MCF 10A (cell line): ENCODE results near the gene TTC7B. TPM values are rescaled to one million over a fixed set of nuclear protein-coding genes. Genes with fewer than 3 reads are reported as not detected.

Source experiments
- BruUV-seq: library from RNA; stranded (reverse); fragments of 400-500 nt; replicated peaks from 2 replicates; lab custom pipeline; 2021; lab: Mats Ljungman, UMichigan
- CTCF ChIA-PET: fragments of 300-600 bp; sonication (Branson Sonifier 250); formaldehyde crosslinking; extraction: SDS; loops from one replicate; lab custom pipeline; 2021; ENCODE audit warnings: antibody characterized with exemption, inconsistent platforms; lab: Yijun Ruan, JAX
- POLR2A ChIA-PET: fragments of 300-600, 350-650 bp; sonication (Branson Sonifier 250); formaldehyde crosslinking; extraction: SDS; loops from one replicate; lab custom pipeline; 2020; ENCODE audit warnings: antibody characterized with exemption, inconsistent platforms; lab: Yijun Ruan, JAX
- DNase-seq: peaks from one replicate; pipeline ENCODE4 v3.0.0-alpha.2; 2018; ENCODE audit not compliant: unreplicated experiment
- H3K27ac Mint-ChIP-seq: one replicate; pipeline ENCODE4 v1.8.0; 2022; ENCODE audit warnings: mild to moderate bottlenecking, low read depth, mixed read lengths; ENCODE audit not compliant: unreplicated experiment
- H3K27me3 Mint-ChIP-seq: one replicate; pipeline ENCODE4 v1.8.0; 2022; ENCODE audit warnings: mixed read lengths; ENCODE audit not compliant: insufficient read depth, unreplicated experiment
- H3K36me3 Mint-ChIP-seq: one replicate; pipeline ENCODE4 v1.8.0; 2022; ENCODE audit warnings: mild to moderate bottlenecking, moderate library complexity, mixed read lengths; ENCODE audit not compliant: insufficient read depth, unreplicated experiment
- H3K4me1 Mint-ChIP-seq: one replicate; pipeline ENCODE4 v1.8.0; 2022; ENCODE audit warnings: mixed read lengths; ENCODE audit not compliant: insufficient read depth, unreplicated experiment
- H3K4me3 Mint-ChIP-seq: one replicate; pipeline ENCODE4 v1.8.0; 2022; ENCODE audit warnings: mild to moderate bottlenecking, moderate library complexity, mixed read lengths; ENCODE audit not compliant: unreplicated experiment
- H3K9me3 Mint-ChIP-seq: one replicate; pipeline ENCODE4 v1.8.0; 2022; ENCODE audit warnings: mixed read lengths; ENCODE audit not compliant: unreplicated experiment
- CTCF ChIP-seq: fragments of 200-600 bp; IDR thresholded peaks from one replicate; pipeline ENCODE4 v1.8.0; 2022; ENCODE audit warnings: antibody characterized with exemption, mild to moderate bottlenecking; ENCODE audit not compliant: unreplicated experiment
- intact Hi-C: fragments of 100-400 bp; cut with micrococcal nuclease; formaldehyde crosslinking; loops from 2 replicates; pipeline ENCODE4 v1.14.1; 2022
- total RNA-seq: library from RNA; stranded (reverse); gene quantifications from 2 replicates; pipeline ENCODE4 v1.2.3, GENCODE V29; 2022

The TTC7B gene
- total RNA-seq, 1 experiment from 2014 or later, result 31.1 TPM

DNA sequence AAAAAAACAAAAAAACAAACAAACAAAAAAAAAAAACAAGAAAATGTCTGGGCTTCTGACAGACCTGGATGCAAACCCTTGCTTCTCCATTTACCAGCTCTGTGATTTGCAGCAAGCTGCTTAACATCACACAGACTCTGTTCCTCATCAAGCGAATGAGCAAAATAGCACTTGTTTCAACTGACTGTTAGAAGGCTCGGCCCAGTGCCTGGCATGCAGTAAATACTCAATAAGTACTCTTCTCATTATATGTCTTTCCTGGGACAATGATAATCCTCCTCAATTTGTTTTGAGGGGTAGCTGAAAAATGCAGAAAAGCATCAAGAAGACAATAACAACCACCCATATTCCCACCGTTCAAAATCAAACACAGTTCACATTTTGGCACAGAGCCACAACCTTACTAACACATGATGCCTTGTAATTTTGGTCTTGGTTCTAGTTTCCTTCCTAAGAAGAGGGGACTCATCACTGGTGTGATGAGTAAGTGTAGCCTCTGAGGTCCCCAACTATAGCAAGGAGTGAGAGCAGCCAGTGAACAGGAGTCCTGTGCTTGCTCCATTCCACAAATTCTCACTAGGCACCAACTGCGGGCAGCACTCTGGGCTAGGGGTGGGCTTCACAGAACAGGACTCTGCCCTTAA lies 60.4 kb downstream of the TTC7B start:
- CTCF ChIA-PET, result interaction anchor here (0.7 to 1.1 kb wide), 4 partner anchors 141 to 454 kb away, joined by 3 to 4 read pairs (median 3); no protein-coding TSS in a partner anchor

GRCh38 chr14:90753456-90754005 lies 62.7 kb downstream of the TTC7B start:
- H3K9me3 Mint-ChIP-seq, result peaks cover 4% of the 10 kb centered on the region
- H3K36me3 Mint-ChIP-seq, result no peaks in the 10 kb centered on the region
- H3K4me3 Mint-ChIP-seq, result no peak overlapping the region
- H3K27ac Mint-ChIP-seq, result no peak overlapping the region
- CTCF ChIA-PET, result interaction anchor here (0.6 to 1.4 kb wide), 3 partner anchors 11 to 268 kb away, joined by 3 to 4 read pairs (median 4); no protein-coding TSS in a partner anchor
- DNase-seq, result no peak
- POLR2A ChIA-PET, result interaction anchor here (0.6 kb wide), 1 partner anchor 205 kb away, joined by 3 read pairs; no protein-coding TSS in a partner anchor
- H3K27me3 Mint-ChIP-seq, result no peaks in the 10 kb centered on the region
- BruUV-seq, result no TSS peak
- no peaks in the 10 kb centered on the region for H3K4me1 Mint-ChIP-seq
- no peak for TF ChIP-seq CTCF
- intact Hi-C loops, result no loop called here

More for the DNA sequence above, 60.4 kb downstream of the TTC7B start:
- no peak overlapping the region for H3K4me3 Mint-ChIP-seq
- intact Hi-C loops, result no loop called here
- no peak for TF ChIP-seq CTCF
- peak; percentile 4 for DNase-seq
- H3K9me3 Mint-ChIP-seq, result no peaks in the 10 kb centered on the region
- no peaks in the 10 kb centered on the region for H3K4me1 Mint-ChIP-seq
- no peaks in the 10 kb centered on the region for H3K27me3 Mint-ChIP-seq
- H3K27ac Mint-ChIP-seq, result no peak overlapping the region
- BruUV-seq, result no TSS peak
- no peaks in the 10 kb centered on the region for H3K36me3 Mint-ChIP-seq
- POLR2A ChIA-PET, result interaction anchor here (0.5 to 1.3 kb wide), 2 partner anchors 11 to 710 kb away, joined by 3 to 4 read pairs; no protein-coding TSS in a partner anchor

DNA sequence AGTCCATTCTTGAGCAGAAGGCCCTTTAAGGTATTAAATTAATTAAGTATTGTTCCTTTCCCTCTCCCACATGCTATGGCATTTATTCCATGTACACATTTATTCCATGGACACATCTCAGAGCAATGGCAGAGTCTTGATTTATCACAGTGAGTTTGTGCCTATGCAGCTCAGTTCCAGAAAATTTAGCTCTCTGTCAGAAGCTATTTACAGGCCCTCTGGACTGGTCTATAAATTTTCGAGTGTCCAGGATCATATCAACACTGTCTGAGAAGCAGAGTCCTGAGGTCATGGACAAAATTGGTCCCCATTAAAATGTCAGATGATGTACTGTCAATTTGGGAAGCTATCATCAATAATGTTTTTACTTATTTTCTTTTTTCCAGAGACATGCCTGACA lies 65.5 kb downstream of the TTC7B start:
- CTCF ChIA-PET, result interaction anchor here (0.6 to 1.2 kb wide), 3 partner anchors 9 to 456 kb away, joined by 3 to 5 read pairs (median 4); no protein-coding TSS in a partner anchor
- Mint-ChIP-seq H3K9me3 (peaks cover 7% of the 10 kb centered on the region), H3K27me3 (no peaks in the 10 kb centered on the region), H3K36me3 (no peaks in the 10 kb centered on the region), H3K27ac (no peak overlapping the region), H3K4me1 (no peaks in the 10 kb centered on the region), H3K4me3 (no peak overlapping the region)
- no peak for TF ChIP-seq CTCF
- POLR2A ChIA-PET, result no interaction called here
- intact Hi-C loops, result no loop called here
- no peak for DNase-seq
- BruUV-seq, result no TSS peak

- CTCF ChIA-PET, result interaction anchor here (0.6 to 1.0 kb wide), 2 partner anchors 9 to 456 kb away, joined by 4 to 5 read pairs; no protein-coding TSS in a partner anchor
- H3K27me3 Mint-ChIP-seq, result no peaks in the 10 kb centered on the region
- POLR2A ChIA-PET, result no interaction called here
- intact Hi-C loops, result no loop called here
- no peak for TF ChIP-seq CTCF
- H3K4me1 Mint-ChIP-seq, result no peaks in the 10 kb centered on the region
- no peak for DNase-seq
- no peak overlapping the region for H3K27ac Mint-ChIP-seq
- BruUV-seq, result no TSS peak
- no peaks in the 10 kb centered on the region for H3K36me3 Mint-ChIP-seq
- peaks cover 7% of the 10 kb centered on the region for H3K9me3 Mint-ChIP-seq
- H3K4me3 Mint-ChIP-seq, result no peak overlapping the region
These were observed 66.0 kb downstream of the TTC7B start for GRCh38 chr14:90750191-90750590.
